AG04449 (cell line): Measurements from ENCODE around the gene TAOK2.

Experiments
- CTCF ChIA-PET: fragments of 350-600 bp; formaldehyde crosslinking; extraction: SDS; loops from one replicate; lab custom pipeline; 2021; ENCODE audit warnings: antibody characterized with exemption; lab: Yijun Ruan, JAX
- POLR2A ChIA-PET: fragments of 400-600, 350-600 bp; formaldehyde crosslinking; extraction: SDS; loops from one replicate; lab custom pipeline; 2020; ENCODE audit warnings: antibody characterized with exemption, inconsistent platforms; lab: Yijun Ruan, JAX
- DNase-seq: peaks from one replicate; pipeline ENCODE4 v3.0.0-alpha.2; 2010; ENCODE audit warnings: low read depth, low spot score
- H3K4me3 ChIP-seq: 2 replicates; pipeline ENCODE4 v1.5.1; 2011; ENCODE audit warnings: low read depth, mild to moderate bottlenecking, control low read depth, low read length
- CTCF ChIP-seq: IDR thresholded peaks from one replicate; pipeline ENCODE4 v1.5.1; 2011; ENCODE audit warnings: mild to moderate bottlenecking, moderate library complexity, low read length, control low read depth, inconsistent platforms; ENCODE audit not compliant: insufficient read depth; ENCODE audit errors: missing control alignments

TAOK2 gene

DNA sequence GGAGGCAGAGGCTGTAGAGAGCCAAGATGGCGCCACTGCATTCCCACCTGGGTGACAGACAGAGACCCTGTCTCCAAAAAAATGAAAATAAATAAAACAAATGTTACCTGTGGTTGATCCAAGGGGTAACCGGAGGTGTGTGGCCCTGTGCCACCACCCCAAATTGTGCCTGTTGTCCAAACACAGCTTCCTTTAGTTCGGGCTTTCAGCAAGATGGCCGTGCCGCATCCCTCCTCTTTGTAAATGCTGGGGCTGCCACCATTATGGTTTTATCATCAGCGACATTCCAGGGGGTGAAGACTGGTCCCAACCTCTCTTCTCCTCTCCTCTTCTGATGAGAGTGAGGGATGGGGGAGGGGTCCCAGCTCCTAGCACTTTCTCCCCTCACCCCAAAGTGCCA is 49.2 kb downstream of the TAOK2 start, which contains the start of gene C16orf92:
TSS of gene C16orf92 (plus strand) at position 312 of the 400 bp plus-strand sequence. CDS start 143 bp downstream, outside the sequence.
- DNase-seq, result no peak
- ChIA-PET POLR2A (no interaction called here), CTCF (interaction anchor here (0.6 to 3.4 kb wide), 10 partner anchors 9 to 1055 kb away, joined by 3 to 41 read pairs (median 4); partner anchors contain the start of gene TLCD3B)
- H3K4me3 ChIP-seq, result no peak within 1 kb of the TSS
- no peak for TF ChIP-seq CTCF

GRCh38 chr16:30023586-30023985 is 49.9 kb downstream of the TAOK2 start:
- DNase-seq, result no peak
- no peak for TF ChIP-seq CTCF
- POLR2A ChIA-PET, result no interaction called here
- no peak overlapping the region for H3K4me3 ChIP-seq
- CTCF ChIA-PET, result interaction anchor here (1.1 to 3.4 kb wide), 5 partner anchors 9 to 323 kb away, joined by 3 to 41 read pairs (median 4); partner anchors contain the start of gene TLCD3B

GRCh38 chr16:30024451-30024850 is 50.8 kb downstream of the TAOK2 start:
- POLR2A ChIA-PET, result no interaction called here
- TF ChIP-seq CTCF, result no peak
- no peak for DNase-seq
- CTCF ChIA-PET, result interaction anchor here (3.4 kb wide), 1 partner anchor 8 kb away, joined by 41 read pairs; the partner anchor contains the start of gene TLCD3B
- no peak overlapping the region for H3K4me3 ChIP-seq

DNA sequence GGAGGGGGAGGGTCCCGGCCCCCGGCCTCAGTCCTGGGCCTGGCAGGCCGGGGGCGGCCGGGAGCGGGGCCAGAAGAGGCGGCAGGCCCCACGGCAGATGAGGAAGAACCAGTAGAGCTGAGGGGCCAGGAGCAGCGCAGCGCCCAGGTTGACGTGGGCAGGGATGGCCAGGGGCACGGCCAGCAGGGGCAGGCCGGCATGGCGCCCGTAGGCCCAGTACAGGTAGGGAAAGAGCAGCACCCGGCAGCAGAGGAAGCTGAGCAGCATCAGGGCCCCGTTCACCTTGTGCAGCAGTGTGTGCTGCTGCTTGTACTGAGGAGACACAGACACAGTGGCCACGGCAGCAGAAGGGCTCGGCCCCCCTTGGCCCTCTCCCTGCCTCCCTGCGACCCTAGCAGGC is 51.5 kb downstream of the TAOK2 start:
- no peak overlapping the region for H3K4me3 ChIP-seq
- DNase-seq, result no peak
- no peak for TF ChIP-seq CTCF
- CTCF ChIA-PET, result no interaction called here
- POLR2A ChIA-PET, result no interaction called here

DNA sequence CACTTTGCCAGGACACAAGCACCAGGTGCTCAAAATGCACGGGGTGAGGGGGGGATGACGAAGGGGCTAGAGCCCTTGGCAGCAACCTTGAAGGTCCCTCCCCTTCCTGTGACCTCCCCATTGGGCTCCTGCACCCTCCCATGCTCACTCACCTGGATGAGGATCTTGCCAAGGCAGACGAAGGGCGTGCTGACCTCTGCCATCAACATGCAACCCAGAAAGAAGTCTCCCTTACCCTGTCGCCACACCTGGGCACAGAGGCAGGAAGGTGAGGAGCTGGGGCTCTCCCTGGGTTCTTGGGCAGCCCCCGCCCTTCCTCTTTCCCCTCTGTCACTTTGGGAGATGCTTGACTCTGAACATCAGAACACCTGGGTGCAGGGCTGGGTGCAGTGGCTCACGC is 51.9 kb downstream of the TAOK2 start:
- no peak overlapping the region for H3K4me3 ChIP-seq
- ChIA-PET POLR2A (no interaction called here), CTCF (no interaction called here)
- TF ChIP-seq CTCF, result no peak
- DNase-seq, result no peak

- DNase-seq, result no peak
- ChIA-PET POLR2A (no interaction called here), CTCF (no interaction called here)
- H3K4me3 ChIP-seq, result no peak overlapping the region
- TF ChIP-seq CTCF, result no peak
Measured at GRCh38 chr16:30026449-30026848, 52.8 kb downstream of the TAOK2 start.
